Frontal cortex (tissue), 4 donors: ENCODE results near the gene FAM43B. TPM values are rescaled to one million over a fixed set of nuclear protein-coding genes. Genes with fewer than 3 reads are reported as not detected.
A peak's percentile ranks its signal among the peaks of the same experiment; 100 is the strongest.

Experiments used
- DNase-seq, 2 donors: peaks; one replicate each; pipeline ENCODE4 v3.0.0; 2012; ENCODE audit warnings: low spot score in 2 of 2
- FAIRE-seq: peaks from 2 replicates; lab custom pipeline; 2012; peaks lifted over from hg19 to GRCh38; lab: Jason Lieb, UNC
- total RNA-seq: library from RNA; depleted of rRNA; stranded (reverse); fragments of >200 nt; gene quantifications from one replicate; pipeline ENCODE4 v1.2.3, GENCODE V29; 2014
- donor health status: control.
- donor health status: control.
- donor health status: control.

FAM43B gene
- total RNA-seq, 1 donor from 2014 or later, result 0.82 TPM

- FAIRE-seq (no peak), DNase-seq (no peak)
Measured at GRCh38 chr1:20546637-20547036, 5.7 kb upstream of the FAM43B start.

DNA sequence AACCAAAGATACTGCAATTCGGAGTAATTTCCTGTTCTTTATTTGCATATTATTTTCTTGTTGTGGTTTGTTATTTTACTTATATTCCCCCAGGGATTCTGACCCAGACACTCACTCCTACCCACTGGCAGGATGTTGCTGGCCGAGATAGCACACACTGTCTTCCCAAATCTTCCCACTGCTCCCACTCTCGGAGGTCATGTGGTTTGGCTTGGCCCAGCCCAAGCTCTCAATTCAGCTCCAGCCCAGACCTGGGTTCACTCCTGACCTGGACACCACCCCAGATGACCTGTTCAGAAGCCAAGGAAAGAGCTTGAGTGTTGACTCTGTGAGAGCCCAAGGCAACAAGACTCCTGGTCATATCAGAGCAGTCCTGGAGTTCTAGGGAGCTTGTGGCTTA lies 1.2 kb upstream of the FAM43B start:
- DNase-seq (no peak), FAIRE-seq (no peak)

DNA sequence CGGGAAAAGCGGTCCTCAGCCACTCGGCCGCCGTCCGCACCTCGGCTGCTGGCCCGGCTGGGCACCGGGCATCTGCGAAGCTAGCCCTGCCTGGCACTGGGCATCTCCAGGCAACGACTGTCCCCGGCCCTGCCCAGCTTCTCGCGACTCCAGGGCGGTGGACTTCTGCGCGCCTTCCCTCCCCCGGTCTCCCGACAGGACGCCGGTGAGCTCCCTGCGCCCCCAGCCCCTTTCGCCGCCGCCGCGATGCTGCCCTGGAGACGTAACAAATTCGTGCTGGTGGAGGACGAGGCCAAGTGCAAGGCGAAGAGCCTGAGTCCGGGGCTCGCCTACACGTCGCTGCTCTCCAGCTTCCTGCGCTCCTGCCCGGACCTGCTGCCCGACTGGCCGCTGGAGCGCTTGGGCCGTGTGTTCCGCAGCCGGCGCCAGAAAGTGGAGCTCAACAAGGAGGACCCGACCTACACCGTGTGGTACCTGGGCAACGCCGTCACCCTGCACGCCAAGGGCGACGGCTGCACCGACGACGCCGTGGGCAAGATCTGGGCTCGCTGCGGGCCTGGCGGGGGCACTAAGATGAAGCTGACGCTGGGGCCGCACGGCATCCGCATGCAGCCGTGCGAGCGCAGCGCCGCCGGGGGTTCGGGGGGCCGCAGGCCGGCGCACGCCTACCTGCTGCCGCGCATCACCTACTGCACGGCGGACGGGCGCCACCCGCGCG lies 514 bp downstream of the FAM43B start:
- DNase-seq, result peak in 1 of 2 donors; percentile 19
- no peak for FAIRE-seq

DNA sequence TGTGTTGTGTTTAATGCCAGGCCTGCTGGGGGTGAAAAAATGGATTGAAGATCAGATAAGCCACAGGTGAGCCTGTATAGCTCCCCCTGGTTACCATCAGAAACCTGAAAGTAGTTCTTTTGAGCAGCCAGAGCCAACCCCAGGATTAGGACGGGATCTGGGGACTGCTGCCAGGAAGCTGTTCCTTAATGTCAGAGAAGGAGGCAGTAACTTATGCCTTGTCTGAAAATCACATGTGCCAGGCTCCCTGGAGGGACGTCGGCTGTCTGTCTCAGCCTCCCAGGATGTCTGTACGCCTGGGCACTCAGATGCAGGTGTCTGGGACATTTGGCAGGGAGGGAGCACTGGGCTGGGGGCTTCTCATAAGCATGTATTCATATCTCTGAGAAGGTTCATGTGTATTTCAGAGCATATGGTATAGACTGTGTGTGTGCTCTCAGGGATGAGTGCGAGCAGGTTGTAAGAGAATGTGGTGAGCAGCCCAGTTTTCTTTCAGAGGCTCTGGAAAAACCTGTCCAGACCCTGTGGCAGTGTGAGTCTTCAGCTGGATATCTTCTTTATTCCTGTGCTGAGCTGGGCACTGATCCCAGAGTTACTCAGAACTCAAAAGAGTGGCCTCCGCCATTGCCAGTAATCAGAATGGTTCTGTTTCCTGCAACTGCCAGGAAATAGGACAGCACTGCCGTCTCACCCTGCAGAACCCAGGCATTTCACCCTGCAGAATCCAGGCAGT lies 2.8 kb downstream of the FAM43B start:
- peak in 1 of 2 donors; percentile 45 for DNase-seq
- FAIRE-seq, result no peak

DNA sequence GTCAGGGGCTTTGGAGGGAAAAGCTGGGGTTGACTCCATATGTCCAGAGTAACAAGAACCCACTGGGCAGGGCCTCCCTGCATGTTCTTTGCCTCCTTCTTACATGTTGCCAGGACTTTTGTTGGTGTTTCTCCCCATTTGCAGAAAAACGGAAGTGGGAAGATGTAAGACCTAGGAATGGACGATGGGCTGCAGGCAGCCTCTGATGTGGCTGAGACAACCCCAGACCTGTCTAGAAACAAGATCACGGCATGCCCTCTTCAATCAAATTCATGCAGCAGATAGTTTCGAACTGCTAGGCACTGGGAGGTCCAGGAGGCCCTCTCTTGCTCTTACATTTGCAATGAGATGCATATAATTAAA lies 3.4 kb downstream of the FAM43B start:
- DNase-seq, result no peak
- no peak for FAIRE-seq

DNA sequence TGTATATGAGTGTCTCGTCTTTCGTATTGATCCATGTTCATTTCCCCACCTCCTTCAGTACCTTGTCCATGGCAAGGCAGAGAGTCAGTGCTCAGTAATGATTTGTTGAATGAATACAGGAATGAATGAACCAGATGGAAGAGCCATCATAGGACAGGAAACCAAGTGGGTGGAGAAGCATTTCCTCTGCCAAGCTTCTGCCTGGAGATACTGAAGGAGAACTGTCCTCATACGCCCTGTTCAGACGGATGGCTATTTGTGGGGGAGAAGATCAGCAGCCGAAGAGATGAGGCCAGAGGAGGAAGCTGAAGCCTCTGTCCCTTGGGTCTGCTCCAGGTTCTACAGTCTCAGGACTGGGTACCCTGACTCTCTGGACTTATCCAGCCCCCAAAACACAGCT lies 5.8 kb downstream of the FAM43B start:
- FAIRE-seq (no peak), DNase-seq (no peak)

DNA sequence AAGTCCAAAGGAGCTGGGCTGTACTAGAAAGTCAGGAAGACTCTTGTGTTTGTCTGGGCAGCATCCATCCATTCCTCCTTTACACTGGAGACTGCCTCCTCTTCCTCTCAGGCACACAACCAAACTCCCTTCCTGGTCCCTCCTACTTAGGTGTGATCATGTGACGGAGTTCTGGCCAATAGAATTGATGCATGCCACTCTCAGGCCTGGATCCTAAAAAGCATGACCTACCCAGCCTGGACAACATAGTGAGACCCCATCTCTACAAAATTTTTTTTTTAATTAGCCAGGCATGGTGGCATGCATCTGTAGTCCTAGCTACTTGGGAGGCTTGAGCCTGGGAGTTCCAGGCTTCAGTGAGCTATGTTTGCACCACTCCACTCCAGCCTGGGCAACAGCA lies 8.6 kb downstream of the FAM43B start:
- no peak for FAIRE-seq
- no peak for DNase-seq

DNA sequence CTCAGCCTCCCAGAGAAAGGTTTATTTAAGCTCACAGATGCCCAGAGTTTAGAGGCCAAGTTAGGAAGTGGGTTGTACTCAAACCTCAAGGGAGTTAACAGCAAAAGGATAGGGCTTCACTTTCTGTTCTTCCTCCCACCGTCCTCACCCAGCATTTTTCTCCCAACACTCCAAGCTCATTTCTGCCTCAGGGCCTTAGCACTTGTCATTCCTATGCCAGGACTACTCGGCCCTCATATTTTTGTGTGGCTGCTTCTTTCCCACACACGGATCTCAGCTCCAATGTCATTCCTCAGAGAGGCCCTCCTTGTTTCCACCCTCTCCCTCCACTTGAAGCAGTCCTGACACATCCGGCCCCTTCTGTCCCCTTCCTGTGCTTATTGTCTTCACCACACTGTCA lies 12.9 kb downstream of the FAM43B start:
- FAIRE-seq (no peak), DNase-seq (no peak)

- DNase-seq (no peak), FAIRE-seq (no peak)
Measured at GRCh38 chr1:20569523-20570098, 17.2 kb downstream of the FAM43B start.

DNA sequence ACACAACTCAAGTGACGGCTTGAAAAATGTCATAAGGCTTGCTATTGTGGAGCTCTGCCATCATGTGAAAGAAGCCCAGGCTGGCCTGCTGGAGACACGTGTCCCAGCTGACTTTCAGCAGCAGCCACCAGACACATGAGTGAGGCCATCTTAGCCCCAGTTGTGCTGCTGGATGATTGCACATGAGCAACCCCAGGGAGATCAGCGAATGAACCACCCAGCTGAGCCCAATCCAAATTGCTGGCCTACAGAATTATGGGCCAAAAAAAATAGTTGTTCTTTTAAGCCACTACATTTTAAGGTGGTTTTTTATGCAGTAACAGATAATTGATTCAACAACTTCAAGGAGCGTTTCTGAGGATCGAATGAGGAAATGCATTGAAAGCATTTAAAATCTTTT lies 19.1 kb downstream of the FAM43B start:
- FAIRE-seq (no peak), DNase-seq (no peak)

GRCh38 chr1:20573987-20574386 lies 21.6 kb downstream of the FAM43B start:
- no peak for FAIRE-seq
- DNase-seq, result no peak

GRCh38 chr1:20574686-20575540 lies 22.5 kb downstream of the FAM43B start:
- DNase-seq, result peak in 1 of 2 donors; percentile 55

GRCh38 chr1:20575541-20576336 lies 23.4 kb downstream of the FAM43B start:
- FAIRE-seq (no peak), DNase-seq (no peak)

More at GRCh38 chr1:20574686-20575540, 22.5 kb downstream of the FAM43B start:
- no peak for FAIRE-seq

- FAIRE-seq (no peak), DNase-seq (no peak)
Measured at GRCh38 chr1:20578062-20578461, 25.7 kb downstream of the FAM43B start.

GRCh38 chr1:20578721-20579395 lies 26.5 kb downstream of the FAM43B start:
- DNase-seq, result no peak
- FAIRE-seq, result no peak

DNA sequence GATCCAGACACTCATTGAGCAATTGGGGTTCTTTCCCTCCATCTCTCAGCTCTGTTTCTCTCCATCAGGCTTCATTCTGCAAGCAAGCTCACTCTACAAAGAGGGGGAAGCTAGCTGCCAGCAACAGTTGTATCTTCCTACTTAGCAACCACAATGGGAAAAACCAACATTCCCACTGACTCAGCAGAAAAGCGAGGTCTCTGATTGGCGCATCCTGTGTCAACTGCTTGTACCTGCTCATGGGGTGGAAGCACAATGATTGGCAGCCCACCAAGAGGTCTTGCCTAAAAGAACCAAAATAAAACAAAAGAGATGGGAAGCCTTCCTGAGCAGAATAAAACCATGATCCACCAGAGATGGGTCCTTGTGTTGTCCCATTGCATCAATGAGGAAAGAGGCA lies 32.5 kb downstream of the FAM43B start:
- no peak for DNase-seq
- no peak for FAIRE-seq

DNA sequence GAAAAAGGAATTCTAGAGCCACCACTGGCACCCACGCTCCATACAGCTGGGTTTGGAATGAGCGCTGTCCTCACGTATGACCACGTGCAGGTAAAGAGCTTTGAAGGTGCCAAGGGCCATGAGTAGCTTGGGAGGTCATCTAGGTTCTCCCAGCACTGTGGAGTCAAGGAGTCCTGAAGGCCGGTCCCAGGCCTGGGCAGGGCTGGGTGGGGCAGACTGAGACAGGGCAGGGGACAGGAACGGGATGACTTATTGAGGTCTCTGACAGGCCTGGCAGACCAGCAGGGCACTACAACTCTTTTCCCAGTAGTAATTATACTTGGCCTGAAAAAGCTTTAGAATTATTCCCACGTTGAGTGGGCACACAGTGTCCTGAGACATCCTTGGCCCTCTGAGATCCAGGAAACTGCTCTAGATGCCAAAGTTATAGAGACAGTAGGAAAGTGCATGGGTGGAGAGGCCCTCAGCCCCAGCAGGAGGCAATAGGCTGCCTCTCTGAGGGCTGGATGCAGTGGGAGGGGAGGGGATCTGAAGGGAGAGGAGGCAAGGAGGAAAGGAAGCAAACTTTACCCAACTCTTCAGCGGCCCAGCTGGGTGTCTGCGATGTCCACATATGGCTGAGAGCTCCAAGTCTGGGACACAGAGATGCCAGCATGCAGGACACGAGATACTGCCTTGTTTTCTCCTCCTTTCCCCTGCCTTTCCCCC lies 34.7 kb downstream of the FAM43B start:
- FAIRE-seq (no peak), DNase-seq (no peak)

DNA sequence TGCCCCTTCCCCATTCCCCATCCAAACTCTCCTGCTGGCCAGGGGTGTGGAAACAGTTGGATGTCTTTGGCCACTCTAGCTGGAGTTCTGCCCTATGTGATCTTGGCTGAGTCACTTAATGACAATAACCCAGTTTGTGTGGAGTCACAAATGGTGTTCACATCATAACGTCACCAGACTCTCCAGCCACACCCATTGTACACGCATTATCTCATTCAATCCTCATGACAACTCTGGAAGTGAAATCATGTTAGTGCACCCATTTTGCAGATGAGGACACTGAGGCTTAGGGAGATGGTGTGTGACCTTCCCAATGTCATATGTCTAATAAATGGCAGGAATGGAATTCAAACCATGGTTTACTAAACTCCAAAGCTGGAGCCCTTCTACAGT lies 35.3 kb downstream of the FAM43B start:
- DNase-seq (no peak), FAIRE-seq (no peak)
